T-helper 1 cell treated with Interleukin-12 subunit alpha and Interleukin-12 subunit beta and Interleukin-4 antibody, amounts not matched to agents 30 ng/mL and 1 ng/mL, for 36 hours (primary cell): Measurements from ENCODE around the gene ANKFY1. TPM values are rescaled to one million over a fixed set of nuclear protein-coding genes. Genes with fewer than 3 reads are reported as not detected.

ENCODE experiments used
- intact Hi-C: fragments of 100-400 bp; cut with micrococcal nuclease; formaldehyde crosslinking; loops from one replicate; pipeline ENCODE4 v1.15.1; 2024
- total RNA-seq: library from RNA; stranded (reverse); gene quantifications from 2 replicates; pipeline ENCODE4 v1.2.3, GENCODE V29; 2022

ANKFY1 gene, protein sequence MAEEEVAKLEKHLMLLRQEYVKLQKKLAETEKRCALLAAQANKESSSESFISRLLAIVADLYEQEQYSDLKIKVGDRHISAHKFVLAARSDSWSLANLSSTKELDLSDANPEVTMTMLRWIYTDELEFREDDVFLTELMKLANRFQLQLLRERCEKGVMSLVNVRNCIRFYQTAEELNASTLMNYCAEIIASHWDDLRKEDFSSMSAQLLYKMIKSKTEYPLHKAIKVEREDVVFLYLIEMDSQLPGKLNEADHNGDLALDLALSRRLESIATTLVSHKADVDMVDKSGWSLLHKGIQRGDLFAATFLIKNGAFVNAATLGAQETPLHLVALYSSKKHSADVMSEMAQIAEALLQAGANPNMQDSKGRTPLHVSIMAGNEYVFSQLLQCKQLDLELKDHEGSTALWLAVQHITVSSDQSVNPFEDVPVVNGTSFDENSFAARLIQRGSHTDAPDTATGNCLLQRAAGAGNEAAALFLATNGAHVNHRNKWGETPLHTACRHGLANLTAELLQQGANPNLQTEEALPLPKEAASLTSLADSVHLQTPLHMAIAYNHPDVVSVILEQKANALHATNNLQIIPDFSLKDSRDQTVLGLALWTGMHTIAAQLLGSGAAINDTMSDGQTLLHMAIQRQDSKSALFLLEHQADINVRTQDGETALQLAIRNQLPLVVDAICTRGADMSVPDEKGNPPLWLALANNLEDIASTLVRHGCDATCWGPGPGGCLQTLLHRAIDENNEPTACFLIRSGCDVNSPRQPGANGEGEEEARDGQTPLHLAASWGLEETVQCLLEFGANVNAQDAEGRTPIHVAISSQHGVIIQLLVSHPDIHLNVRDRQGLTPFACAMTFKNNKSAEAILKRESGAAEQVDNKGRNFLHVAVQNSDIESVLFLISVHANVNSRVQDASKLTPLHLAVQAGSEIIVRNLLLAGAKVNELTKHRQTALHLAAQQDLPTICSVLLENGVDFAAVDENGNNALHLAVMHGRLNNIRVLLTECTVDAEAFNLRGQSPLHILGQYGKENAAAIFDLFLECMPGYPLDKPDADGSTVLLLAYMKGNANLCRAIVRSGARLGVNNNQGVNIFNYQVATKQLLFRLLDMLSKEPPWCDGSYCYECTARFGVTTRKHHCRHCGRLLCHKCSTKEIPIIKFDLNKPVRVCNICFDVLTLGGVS
- 85.3 and 90.9 TPM in 2 replicates for total RNA-seq

DNA sequence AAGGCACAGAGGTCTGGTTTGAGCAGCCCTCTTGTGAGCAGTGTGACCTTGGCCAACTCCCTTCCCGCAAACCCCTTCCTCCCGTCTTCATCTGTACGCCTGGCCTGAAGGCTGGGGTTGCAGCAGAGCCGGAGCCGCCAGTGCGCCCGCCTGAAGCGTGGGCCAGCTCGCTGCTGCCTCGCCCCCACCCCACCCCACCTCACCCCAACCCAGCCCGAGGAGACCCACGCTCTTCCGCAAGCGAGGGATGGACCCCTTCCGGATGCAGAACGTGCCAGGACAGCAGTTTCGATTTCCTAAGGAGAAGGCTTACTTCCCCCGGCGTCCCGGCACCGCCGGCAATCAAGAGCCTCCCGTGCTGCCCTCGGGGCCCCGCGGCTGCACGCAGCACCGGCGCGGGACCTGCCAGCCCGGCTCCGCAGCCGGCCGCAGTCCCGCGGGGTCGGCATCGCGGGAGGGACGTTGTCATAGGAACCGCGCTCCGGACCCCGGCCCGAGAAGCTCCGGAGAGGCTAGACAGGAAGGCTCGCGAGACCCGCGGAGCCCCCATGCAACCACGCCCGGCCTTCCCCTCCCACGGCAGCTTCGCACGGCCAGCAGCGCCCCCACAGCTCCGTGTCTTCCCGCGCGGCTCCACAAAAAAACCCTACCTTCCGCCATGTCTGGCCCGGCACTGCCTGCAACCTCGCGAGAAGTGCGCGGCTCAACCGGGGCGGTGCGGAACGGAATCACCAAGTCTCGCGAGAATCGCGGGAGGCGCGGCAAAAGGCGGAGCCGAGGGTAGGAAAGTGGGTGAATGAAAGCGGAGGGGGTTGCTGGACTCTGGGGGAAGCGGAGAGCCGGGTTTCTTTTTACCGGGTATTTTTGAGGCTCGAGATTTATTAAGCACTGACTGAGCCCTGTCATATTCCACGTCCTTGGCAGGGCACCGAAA, at the start of gene ANKFY1:
TSS of gene ANKFY1 (minus strand) at position 698 of the 934 bp plus-strand sequence. CDS start at position 660, 38 bp downstream.
- intact Hi-C loops = loop anchor here (1.0 to 10.0 kb wide), 10 partner anchors 14 to 679 kb away; partner anchors contain the start of genes CAMKK1, CXCL16, CYB5D2 and MED11

DNA sequence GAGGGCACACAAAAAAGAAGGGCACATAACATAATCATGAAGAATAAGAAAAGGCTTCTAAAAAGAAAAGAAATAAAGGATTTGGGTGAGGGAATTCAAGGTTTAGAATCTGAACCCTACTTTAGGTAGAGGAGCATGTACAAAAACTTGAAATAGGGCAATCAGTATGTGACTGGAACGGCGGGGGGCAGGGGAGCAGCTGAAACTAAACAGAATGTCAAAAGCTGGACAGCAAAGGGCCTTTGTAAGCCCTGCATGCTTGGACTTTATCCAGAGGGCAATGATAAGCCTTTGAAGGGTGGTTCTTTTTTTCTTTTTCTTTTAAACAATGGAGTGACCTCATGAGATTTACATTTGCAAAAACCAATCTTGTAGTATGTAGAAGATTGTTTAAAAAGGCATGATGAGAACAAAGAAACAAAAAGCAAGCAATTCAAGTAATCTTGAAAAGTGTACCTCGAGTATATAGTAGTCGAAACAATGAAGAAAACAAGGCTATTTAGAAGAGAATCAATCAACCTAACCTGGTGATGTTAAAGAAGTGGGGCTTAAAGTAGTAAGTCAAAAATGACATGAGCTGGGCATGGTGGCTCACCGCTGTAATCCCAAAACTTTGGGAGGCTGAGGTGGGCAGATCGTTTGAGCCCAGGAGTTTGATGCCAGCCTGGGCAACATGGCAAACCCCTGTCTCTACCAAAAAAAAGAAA, 46.7 kb upstream of the ANKFY1 start:
- intact Hi-C loops = no loop called here

DNA sequence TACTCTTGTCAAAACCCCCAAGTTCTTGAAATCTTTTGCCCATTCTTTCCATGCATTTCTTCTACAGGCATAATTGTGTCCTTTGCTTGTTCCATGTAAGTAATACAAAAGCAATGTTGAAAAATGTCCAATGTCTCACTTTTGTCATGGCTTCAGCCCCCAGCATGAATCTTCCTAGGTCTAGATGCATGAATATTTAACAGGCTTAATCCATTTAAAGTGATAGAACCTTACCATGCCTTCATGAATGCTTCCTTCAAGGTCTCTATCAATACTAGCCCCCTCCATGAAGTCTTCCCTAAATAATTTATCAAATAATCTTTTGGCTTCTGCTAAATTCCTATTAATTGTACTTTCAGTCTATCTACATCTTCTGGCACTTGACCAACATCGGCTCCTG, 46.1 kb upstream of the ANKFY1 start:
- intact Hi-C loops = no loop called here

DNA sequence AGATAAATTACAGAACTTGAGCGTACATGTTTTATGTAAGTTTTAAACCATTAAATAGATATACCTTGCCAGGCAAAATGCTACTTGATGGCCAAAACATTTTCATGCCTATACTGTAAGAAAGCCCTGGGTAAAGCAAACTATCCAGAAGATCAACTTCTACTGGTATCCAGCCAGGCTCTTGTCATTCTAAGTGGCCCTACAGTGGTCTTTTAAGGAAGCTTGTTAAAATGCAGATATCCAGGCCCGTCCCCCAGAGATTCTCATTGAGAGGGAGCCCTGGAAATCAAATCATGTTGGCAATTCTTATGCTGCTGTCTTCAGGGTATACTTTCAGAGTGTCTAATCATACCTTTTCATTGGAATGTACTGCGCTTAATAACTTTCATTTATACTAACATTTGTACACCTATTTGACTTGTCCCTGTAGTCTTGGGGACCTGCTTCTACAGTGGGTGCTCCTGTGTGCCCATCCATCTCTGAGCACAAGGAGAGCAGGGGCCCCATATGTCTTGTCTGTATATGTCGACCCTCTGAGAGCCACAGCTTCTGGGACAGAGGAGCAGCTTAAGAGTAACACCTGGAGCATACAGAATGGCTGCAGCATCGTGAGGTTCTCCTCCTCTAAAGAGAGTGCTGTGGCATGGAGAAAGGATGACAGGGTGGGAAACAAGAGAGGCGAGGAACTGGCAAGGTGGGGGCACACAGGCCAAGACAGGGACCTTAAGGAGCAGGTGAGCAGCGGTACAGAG, 43.6 kb upstream of the ANKFY1 start:
- intact Hi-C loops = no loop called here

DNA sequence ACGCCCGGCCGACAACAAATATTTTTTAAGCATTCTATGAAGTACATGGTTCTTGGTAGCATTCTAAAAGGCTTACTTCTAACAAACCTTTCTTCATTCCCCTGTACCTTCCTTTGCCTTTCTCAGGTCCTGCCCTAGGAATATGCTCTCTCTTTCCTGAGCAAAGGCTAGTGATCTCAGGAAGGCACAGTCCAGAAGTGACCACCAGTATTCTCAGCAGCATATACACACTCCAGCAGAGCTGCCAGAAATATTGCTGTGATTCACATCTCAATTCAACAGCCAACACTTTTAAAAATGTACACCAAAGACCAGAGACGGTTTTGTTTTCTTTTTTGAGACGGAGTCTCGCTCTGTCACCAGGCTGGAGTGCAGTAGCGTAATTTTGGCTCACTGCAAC, 41.4 kb upstream of the ANKFY1 start:
- intact Hi-C loops = no loop called here

DNA sequence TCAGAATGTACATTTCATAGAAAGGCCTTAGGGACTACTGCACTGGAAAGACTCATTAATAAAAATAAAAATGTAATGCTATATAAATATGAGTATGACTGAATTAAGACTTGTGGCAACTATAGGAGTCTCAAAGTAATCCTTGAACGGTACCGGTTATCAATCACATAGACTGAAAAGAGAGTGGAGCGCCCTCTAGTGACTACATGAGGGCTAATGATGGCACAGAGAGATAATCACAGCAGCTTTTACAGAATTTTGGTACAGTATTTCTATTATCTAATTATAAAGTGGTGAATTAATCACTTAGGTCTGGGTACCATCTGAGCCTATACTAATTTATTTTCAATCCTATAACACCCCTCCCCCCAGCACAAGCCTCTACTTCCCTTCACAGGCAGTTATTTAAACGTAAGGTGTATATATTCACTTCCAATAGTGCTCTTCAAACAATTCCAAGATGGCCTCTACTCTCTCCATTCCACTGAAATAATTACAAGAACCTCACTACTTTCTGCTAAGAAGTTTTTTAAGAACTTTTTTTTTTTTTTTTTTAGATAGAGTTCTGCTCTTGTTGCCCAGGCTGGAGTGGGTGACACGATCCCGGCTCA, 40.7 kb upstream of the ANKFY1 start:
- intact Hi-C loops = loop anchor here (1.0 kb wide), 5 partner anchors 40 to 109 kb away; no protein-coding TSS in a partner anchor

DNA sequence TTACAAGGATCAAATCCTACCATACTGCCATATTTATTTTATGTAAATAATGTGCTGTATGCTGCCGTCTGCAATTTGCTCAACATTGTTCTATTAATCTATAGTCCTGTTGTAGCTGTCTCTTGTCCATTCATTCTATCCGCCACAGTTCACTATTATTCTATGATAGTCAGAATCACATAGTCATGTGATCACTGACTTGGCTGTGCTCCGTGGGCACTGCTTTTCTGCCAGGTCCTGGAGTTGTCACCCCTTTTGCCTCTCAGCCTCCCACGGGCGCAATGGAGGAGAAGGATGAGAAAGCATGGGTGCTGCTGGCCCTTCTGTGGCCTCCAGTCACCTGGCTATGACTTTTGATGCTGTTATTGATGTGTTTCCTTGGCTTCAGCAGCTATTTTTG, 37.3 kb upstream of the ANKFY1 start:
- intact Hi-C loops = no loop called here

DNA sequence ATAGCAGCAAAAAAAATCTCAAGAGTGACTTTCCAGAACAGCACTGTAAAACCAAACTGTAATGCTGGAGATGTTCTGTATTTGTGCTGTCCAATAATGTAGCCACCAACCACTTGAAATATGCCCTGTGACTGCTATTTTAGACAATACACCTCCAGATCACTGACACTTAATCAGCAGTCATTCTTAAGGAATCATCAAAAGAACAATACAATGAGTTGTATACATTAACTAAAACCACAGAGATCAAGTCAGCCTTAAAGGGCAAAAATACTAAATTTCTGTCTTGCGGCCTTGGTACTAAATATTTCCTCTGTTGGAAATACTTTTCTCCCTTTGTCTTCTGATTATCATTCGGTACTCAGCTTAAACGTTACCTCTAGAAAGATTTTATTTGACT, 33.6 kb upstream of the ANKFY1 start:
- intact Hi-C loops = no loop called here

DNA sequence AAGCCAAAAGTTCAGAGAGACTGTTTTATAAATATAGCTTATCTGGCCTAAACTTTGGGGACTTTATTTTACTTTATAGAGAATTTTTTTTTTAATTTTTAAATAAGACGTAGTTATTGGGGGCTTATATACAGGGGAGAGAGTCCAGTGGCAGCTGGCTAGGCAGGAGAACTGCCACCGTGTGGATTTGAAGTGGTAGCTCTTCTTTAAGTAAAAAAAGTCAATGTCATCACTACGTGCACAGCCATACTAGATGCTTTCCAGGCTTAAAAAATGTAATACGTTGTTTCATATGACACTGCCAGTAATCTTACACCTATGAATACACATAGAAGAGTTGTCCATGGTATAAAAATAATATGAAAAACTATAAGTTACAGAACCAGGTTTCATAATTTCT, 31.9 kb upstream of the ANKFY1 start:
- intact Hi-C loops = no loop called here

DNA sequence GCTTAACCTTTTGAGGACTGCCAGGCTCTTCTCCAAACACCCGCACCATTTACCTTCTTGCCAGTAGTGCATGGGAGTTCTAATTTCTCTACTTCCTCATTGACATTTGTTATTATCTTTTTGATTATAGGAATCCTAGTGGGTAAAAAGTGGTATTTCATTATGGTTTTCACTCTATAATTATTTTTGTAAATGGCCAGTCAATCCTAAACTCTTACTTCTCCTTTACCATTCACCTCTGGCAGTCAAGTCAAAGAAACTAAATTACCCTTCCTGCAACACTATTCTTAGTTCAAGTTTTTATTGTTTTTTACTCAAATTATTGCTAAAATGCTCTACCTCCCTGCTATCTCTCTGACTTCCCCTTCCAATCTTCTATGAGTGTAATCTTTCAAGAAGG, 29.8 kb upstream of the ANKFY1 start:
- intact Hi-C loops = no loop called here

DNA sequence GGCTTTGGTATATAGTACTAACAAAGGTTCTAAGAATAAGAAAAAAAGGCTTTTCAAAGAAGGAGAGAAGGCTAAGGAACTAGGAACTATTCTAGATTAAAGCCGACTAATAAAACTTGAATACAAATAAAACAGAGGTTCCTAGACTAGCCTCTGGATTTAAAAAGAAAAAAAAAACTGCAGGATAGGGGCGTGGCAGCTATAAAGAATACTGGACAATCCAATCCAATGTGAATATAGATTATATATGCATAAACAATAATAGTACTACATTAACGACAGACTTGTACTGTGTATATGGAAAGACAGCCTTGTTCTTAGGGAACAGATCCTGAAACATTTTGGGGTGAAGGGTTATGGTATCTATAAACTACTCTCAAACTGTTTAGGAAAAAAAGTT, 23.9 kb upstream of the ANKFY1 start:
- intact Hi-C loops = no loop called here

DNA sequence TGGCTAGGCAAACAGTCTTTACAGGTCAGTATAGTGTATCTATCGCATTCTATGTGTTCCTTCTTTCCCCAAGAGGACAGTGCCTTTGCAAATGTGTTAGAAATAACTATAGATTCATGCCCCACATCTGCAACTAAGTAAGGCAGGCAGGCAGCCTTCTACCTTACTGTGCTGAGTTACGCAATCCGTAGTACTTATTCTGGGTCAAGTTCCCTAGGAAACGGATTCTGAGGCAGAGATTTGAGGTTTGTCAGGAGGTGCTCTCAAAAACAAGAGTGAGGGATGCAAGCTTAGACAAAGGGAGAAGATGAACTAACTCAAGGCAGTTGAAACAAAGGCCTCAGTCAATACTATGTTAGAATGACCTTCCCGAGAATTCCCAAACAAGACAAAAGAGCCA, 12.7 kb upstream of the ANKFY1 start:
- intact Hi-C loops = no loop called here

DNA sequence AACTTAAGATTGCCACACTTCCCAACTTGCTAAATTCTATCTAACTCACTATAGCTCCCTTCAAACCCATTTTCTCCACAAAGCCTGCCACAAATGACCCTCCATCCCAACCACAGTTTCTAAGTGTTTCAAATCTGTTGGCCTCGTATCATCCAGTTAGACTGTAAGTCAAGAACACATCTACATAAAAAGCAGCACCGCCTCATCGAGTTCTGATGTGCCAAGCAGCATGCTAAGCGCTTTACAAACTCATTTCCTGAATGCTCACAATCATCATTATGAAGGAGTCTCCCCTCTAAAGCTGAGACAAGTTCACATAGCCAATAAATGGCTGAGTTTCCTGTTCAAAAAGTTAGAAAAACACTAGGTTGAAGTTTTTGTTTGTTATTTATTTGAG, 9.2 kb upstream of the ANKFY1 start:
- intact Hi-C loops = no loop called here

DNA sequence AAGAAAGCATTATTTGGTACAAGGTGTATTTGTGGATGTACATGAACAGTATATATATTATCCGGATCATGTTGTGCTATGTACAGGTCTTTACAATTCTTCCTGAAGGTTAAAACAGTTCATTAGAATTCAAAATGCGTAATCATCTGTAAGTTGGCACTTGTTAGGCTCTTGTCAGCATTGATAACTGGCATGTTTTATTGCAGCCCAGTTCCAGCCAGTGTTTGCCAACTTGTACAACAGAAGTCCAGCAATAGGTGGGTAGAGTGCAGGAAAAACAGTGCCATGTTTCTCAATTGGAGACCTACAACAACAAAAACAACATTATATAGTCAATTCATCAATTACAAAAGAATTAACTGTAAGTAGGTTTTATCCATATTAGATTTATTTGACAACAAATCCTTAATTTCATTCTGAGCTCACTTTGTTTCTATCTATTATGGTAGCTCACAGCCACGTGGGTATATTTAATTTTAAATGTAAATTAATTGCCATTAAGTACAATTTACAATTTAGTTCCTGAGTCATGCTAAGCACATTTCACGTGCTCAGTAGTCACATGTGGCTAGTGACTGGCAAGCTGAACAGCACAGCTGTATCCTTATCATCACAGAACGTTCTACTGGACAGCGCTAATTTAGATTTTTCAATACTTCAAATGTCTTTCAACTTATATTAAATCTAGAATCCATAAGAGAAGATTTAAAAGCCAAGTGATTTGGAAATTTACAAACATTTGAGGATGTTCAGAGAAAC, 8.6 kb upstream of the ANKFY1 start:
- intact Hi-C loops = no loop called here

DNA sequence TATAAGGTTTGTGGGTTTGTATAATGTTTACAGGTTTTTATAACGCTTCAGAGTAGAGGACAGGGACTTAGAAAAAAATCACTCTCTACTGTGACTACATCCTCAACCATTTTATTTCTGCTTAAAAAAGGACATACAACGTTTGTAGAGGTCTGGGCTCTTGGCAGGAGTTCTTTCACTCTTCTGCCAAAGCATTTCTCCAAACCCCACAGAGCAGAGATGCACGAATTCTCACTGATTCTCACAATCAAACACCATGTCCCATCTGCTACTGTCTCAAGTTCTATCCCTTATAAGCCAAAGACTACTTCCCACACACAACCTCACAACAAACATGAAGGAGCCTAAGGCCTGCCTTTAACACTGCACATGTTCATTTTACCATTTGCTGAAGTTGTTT, 7.0 kb upstream of the ANKFY1 start:
- intact Hi-C loops = no loop called here

DNA sequence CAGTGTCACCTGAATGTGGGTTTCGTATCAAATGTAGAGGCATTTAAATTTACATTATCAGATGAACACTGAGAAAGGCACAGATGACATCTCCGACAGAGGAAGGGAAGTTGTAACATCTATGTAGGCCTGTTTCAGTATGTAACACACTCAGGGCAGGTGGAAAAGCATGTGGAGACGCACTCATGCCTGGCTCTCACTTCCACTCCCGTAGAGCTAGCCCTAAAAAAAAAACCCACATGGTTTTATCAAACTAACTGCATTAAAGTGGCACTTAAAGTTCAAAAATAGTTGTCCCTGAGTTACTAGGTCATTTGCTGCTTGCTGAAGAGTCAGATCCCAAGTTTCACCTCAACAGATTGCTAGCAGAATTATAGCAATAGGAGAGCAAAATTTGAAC, 6.1 kb upstream of the ANKFY1 start:
- intact Hi-C loops = loop anchor here (10.0 kb wide), 2 partner anchors 375 to 465 kb away; partner anchors contain the start of genes CAMKK1, CXCL16, MED11 and ZMYND15

DNA sequence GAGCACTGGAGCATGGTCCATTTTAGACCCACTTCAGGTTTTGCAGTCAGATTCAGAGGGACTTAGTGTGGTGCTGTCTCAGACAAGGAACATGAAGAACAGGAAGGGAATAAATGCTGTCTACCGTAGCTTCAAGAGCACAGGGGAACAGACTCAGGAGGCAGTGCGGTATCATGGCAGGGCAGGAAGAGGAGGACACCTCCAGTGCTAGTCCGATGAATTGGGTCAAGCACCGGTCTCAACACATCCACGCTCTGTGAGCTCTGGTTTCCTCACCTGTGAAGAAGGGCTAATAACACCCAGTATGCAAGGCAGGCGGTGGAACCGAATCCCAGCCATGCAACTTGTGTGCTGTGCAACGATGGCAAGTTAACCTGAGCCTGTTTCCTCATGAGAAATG, 3.6 kb upstream of the ANKFY1 start:
- intact Hi-C loops = loop anchor here (10.0 kb wide), 2 partner anchors 373 to 467 kb away; partner anchors contain the start of genes CAMKK1, CXCL16, MED11 and ZMYND15

DNA sequence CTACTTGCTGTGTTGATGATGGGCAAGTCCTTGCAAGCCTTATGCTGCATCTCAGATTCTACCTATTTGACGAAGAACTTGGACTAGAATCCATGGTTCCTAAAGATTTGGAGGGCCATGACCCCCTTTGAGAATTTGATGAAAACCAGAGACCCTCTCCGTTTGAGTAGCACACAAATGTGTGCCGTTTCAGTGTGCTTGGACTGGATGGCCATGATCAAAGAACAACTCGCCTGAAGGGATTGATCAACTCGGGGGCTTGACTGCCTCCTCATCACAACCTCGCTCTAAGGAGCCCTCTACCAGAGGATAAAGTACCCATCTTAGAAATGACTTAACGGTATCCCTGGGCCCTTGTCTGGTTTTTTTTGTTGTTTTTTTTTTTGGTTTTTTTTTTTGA, 2.8 kb upstream of the ANKFY1 start:
- intact Hi-C loops = loop anchor here (10.0 kb wide), 2 partner anchors 372 to 468 kb away; partner anchors contain the start of genes CAMKK1, CXCL16, MED11 and ZMYND15
